Measurements from ENCODE around the gene SHISA7. TPM values are rescaled to one million over a fixed set of nuclear protein-coding genes. Genes with fewer than 3 reads are reported as not detected.

SHISA7 gene
- polyA plus RNA-seq, 1 donor, result 0.18 TPM

DNA sequence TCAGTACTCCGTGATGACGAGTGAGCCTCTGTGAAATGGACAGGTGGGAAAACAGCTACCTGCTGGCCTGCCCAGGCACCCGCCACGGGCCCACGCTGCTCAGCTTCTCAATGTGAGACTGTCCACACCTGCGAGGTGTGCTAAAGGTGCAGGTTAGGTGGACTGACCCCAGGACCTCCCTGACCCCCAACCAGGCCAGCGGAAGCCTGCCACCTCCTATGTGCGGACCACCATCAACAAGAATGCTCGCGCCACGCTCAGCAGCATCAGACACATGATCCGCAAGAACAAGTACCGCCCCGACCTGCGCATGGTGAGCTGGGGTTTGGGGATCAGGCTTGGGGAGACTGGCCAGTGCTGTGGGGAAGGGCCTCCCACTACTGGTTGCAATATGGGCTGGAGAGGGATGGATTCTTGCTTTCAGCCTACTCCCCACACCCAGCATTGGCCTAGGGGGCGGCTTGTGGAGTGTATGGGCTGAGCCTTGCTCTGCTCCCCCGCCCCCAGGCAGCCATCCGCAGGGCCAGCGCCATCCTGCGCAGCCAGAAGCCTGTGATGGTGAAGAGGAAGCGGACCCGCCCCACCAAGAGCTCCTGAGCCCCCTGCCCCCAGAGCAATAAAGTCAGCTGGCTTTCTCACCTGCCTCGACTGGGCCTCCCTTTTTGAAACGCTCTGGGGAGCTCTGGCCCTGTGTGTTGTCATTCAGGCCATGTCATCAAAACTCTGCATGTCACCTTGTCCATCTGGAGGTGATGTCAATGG, 55.2 kb downstream of the SHISA7 start:
- DNase-seq, result no peak

DNA sequence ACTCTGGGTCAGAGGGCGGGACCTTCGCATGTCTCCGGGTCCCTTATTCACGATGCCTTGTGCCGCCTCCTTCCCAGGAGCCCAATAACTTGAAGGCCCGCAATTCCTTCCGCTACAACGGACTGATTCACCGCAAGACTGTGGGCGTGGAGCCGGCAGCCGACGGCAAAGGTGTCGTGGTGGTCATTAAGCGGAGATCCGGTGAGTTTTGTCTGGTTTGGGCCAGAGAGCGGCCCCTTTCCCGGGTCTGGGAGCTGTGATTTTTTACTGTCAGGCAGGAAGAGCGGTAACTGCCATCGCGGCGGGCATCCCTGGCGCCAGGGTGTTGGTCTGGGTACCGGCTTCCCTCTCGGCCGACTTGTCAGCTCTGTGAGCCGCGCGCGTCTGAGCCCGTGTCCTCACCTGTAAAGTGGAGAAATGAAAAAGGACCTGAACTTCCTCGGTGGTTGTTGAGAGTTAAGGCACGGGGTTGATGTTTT, 56.6 kb downstream of the SHISA7 start:
- DNase-seq, result no peak

DNA sequence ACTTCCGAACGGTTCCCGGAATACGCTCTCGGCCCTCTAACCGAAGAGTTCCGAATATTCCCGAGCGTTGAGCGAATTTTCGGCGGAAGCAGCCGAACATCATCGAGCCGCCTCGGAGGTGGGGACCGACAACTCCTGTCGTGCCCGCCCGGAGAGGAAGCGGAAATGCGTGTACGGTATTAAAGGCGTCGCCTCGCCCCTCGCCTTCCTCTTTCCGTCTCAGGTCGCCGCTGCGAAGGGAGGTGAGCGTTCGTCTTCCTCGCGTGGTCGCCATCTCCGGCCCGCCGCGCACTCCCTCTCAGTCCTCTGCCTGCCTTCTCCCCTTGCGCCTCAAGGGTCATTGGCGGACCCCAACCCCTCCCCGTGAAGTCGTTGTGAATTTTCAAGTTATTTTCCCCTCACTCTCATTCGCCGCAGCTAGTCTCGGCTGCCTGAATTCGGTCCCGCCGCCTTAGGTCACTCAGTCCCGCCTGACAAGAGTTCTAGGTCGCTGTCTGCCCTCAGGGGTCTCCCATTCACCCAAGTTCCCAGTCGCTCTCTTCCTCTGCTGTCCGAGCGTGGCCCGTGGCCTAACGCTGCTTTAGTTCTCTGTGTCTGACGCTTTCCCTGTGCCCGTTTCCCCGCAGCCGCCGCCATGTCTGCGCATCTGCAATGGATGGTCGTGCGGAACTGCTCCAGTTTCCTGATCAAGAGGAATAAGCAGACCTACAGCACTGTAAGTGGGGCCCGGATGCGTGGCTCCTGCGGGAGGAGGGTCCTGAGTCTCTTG, 57.2 kb downstream of the SHISA7 start, which contains the start of gene RPL28:
RPL28 (plus strand) TSS at position 209 of the 769 bp plus-strand sequence; CDS start at position 635, 426 bp downstream.
- peak; percentile 99 for DNase-seq

DNA sequence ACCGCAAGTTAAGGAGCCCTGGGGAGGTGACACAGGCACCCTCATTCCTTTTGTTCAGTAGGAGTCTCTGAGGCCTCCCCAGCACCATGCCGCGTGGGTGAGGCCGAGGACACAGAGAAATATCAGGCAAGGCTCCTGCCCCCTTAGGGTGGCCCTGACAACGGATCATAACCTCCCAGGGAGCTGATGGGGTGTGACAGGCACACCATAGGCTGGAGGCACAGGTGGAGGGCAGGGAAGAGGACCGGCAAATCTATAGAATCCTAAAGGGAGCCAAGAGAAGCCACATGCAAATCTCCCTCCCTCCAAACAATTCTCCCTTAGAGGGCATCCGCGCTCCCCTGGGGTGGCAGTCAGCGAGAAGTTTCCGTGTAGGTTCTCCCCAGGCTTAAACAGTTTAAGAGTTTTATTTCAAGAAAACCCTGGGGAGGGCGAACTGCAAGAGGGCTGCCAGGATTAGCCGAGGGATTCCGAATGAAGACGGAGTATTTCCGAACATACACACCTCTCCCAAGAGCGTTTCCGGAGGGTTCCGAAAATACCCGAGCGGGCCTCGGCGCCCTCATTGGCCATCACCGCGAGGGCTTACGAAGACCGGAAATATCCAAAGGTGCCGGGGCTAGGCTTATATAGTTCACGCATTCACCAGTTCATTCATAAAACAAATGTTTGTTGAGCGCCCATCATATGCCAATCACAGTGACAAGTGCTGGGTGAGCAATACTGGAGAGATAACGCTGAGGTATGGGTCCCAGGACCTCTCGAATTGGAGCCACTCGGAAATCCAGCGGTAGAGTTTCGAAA, 58.0 kb downstream of the SHISA7 start:
- DNase-seq, result peak; percentile 97

DNA sequence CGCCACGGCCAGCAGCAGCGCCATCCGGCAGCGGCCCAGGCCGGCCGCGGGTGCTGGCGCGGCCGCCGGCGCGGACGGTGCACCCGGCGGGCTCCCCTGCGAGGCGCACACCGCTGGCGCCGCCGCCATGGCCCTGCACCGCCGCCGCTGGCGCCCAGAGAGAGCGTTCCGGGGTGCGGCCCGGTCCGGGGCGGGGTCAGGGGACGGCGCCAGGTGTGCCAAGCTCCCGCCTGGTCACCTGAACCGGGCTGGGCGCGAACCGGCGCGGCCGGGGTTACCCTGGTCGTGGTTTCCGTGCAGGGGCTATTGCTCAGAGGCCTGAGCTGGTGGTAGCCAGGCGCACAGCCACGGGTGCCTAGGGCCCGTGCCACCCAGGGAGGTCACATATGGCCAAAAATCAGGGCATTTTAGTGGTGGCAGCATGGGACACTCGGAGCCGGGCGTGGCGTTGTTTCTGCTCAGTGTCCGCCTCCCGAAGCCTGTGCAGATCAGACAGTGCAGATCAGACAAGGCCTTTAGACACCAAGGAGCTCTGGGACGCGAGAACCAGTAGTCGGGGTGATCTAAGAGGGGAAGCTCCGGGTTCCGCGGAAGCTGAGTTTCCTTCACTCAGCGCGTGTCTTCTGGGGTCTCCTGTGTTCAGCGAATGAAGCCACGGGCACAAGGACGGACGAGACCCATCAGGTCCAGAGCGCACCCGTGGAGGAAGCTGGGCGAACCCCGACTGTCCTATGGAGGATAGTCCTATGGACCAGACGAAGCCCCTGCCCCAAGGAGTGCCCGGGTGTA, 58.8 kb downstream of the SHISA7 start, which contains the start of gene TMEM238:
TMEM238 (minus strand) TSS at position 162 of the 789 bp plus-strand sequence; CDS start at position 129, 33 bp downstream.
- DNase-seq, result no peak

DNA sequence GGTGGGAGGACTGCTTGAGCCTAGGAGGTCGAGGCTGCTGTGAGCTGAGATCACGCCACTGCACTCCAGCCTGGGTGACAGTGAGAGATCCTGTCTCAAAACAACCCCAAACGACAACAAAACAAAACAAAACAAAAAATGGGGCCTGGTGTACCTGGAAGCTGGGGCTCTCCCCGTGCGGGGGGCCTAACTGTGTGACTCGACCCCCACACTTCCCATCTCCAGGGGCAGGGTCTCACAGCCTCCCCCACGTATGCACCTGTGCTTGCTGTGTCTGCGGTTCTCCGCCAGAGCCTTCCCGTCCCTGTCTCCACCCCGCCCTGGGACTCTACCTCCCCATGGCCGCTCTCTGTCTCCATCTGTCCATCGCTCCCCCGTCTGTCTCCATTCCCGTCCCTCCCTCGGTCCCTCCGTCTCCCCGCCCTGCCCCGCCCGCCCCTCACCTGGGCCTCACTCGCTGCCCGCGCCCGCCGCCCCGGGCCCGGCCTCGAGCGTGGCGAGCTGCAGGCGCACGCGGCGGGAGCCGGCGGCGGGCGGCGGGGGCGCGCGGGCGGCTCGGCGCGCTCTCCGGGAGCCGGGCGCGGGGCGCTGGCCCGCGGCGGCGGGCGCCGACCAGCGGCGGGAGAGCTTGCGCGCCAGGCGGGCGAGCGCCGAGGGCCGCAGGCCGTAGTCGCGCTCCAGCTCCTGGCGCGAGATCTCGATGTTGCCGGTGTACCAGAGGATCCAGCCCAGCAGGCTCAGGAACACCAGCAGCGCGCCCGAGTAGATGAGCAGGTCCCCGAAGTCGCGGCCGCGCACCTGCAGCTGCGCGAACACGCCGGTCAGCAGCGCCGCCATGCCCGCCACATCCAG, 59.6 kb downstream of the SHISA7 start:
- DNase-seq, result peak; percentile 68

DNA sequence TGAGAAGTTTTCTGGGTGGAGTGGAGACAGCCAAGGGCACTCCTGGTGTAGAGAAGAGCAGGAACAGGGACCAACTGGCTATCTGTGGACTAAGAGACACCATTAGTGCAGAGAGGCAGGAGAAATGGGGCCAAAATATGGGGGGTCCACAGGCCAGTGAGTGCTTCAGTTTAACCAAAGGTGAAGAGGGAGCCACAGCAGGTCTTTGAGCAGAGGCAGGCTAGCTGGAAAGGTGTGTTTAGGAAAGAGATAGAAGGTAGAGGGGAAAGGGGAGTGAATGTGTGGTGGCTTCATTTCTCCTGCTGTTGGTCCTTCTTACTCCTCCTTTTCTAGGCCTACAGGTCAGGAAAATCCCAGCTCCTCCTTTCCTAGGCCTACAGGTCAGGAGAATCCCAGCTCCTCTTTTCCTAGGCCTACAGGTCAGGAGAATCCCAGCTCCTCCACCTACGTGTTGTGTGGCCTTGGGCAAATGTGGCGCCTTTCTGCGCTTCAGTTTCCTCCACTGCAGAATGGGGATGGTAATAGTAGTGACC, 60.5 kb downstream of the SHISA7 start:
- no peak for DNase-seq

DNA sequence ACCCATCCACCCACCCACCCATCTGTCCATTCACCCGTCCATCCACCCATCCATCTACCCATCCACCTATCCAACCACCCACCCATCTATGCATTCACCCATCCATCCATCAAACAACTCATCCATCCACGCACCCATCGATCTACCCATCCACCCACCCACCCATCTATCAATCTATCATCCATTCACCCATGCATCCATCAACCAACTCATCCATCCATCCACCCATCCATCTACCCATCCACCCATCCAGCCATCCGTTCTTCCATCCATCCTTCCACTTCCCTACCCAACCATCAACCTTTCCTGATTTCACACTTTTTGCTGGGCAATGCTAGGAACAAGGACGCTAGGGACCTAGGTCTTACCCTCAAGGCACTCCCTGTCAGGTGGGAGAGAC, 61.1 kb downstream of the SHISA7 start:
- no peak for DNase-seq

DNA sequence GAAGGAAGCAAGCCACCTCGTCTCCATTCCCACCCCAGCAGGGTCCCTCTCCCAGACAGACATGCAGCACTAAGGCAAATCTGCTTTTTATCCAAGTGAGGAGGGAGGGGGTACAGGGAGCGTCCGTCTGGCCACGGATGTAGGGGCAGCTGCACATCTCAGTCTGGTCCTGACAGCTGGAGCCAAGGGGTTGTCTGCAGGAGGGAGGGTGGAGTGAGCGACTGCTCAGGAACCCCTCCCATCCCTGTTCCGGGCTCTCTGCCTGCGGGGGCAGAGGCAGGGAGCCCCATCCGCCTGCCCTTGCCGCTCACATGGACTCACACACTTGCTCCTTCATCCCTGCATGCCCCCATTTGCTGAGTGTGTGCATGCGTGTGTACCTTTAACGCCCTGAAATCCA, 63.9 kb downstream of the SHISA7 start:
- DNase-seq, result peak; percentile 58

Other genes starting within 250 kb of the SHISA7 start
- 0.27 TPM for gene PTPRH, start 233.8 kb downstream of the SHISA7 start, polyA plus RNA-seq (ENCODE audit: insufficient read length)
- gene TMEM86B, start 214.5 kb downstream of the SHISA7 start, polyA plus RNA-seq (ENCODE audit: insufficient read length), result 2.6 TPM
- 31.5 TPM for gene PPP6R1, start 184.3 kb downstream of the SHISA7 start, polyA plus RNA-seq (ENCODE audit: insufficient read length)
- gene HSPBP1, start 163.2 kb downstream of the SHISA7 start, polyA plus RNA-seq (ENCODE audit: insufficient read length), result 30.6 TPM
- gene BRSK1, start 159.3 kb downstream of the SHISA7 start, polyA plus RNA-seq (ENCODE audit: insufficient read length), result 5.8 TPM
- gene TMEM150B, start 118.0 kb downstream of the SHISA7 start, polyA plus RNA-seq (ENCODE audit: insufficient read length), result 1.3 TPM
- 26.8 TPM for gene KMT5C, start 103.4 kb downstream of the SHISA7 start, polyA plus RNA-seq (ENCODE audit: insufficient read length)
- 0.65 TPM for gene COX6B2, start 88.6 kb downstream of the SHISA7 start, polyA plus RNA-seq (ENCODE audit: insufficient read length)
- not detected for gene GARIN5B, start 80.0 kb downstream of the SHISA7 start, polyA plus RNA-seq (ENCODE audit: insufficient read length)
- gene IL11, start 72.8 kb downstream of the SHISA7 start, polyA plus RNA-seq (ENCODE audit: insufficient read length), result 0.25 TPM
- gene TMEM190, start 66.5 kb downstream of the SHISA7 start, polyA plus RNA-seq (ENCODE audit: insufficient read length), result not detected
- gene TMEM238, start 59.0 kb downstream of the SHISA7 start, polyA plus RNA-seq (ENCODE audit: insufficient read length), result 0.32 TPM
- 1,898 TPM for gene RPL28, start 57.4 kb downstream of the SHISA7 start, polyA plus RNA-seq (ENCODE audit: insufficient read length)
- gene UBE2S, start 35.5 kb downstream of the SHISA7 start, polyA plus RNA-seq (ENCODE audit: insufficient read length), result 47.2 TPM
- gene ISOC2, start 18.3 kb upstream of the SHISA7 start, polyA plus RNA-seq (ENCODE audit: insufficient read length), result 36.1 TPM
- gene C19orf85, start 21.5 kb upstream of the SHISA7 start, polyA plus RNA-seq (ENCODE audit: insufficient read length), result not detected
- gene ZNF628, start 33.3 kb upstream of the SHISA7 start, polyA plus RNA-seq (ENCODE audit: insufficient read length), result 5.0 TPM
- 29.9 TPM for gene NAT14, start 41.9 kb upstream of the SHISA7 start, polyA plus RNA-seq (ENCODE audit: insufficient read length)
- gene SSC5D, start 45.1 kb upstream of the SHISA7 start, polyA plus RNA-seq (ENCODE audit: insufficient read length), result 13.3 TPM
- 3.2 TPM for gene SBK2, start 93.8 kb upstream of the SHISA7 start, polyA plus RNA-seq (ENCODE audit: insufficient read length)
- 0.15 TPM for gene SBK3, start 102.2 kb upstream of the SHISA7 start, polyA plus RNA-seq (ENCODE audit: insufficient read length)
- gene ZNF579, start 137.5 kb upstream of the SHISA7 start, polyA plus RNA-seq (ENCODE audit: insufficient read length), result 12.7 TPM
- gene FIZ1, start 156.2 kb upstream of the SHISA7 start, polyA plus RNA-seq (ENCODE audit: insufficient read length), result 11.3 TPM
- gene ZNF524, start 157.0 kb upstream of the SHISA7 start, polyA plus RNA-seq (ENCODE audit: insufficient read length), result 10.9 TPM
- gene ZNF865, start 162.3 kb upstream of the SHISA7 start, polyA plus RNA-seq (ENCODE audit: insufficient read length), result 10.0 TPM
- 9.3 TPM for gene ZNF784, start 181.3 kb upstream of the SHISA7 start, polyA plus RNA-seq (ENCODE audit: insufficient read length)
- gene ZNF580, start 197.7 kb upstream of the SHISA7 start, polyA plus RNA-seq (ENCODE audit: insufficient read length), result 26.0 TPM
- 36.4 TPM for gene ZNF581, start 200.3 kb upstream of the SHISA7 start, polyA plus RNA-seq (ENCODE audit: insufficient read length)
- 16.1 TPM for gene CCDC106, start 204.9 kb upstream of the SHISA7 start, polyA plus RNA-seq (ENCODE audit: insufficient read length)
- gene U2AF2, start 211.7 kb upstream of the SHISA7 start, polyA plus RNA-seq (ENCODE audit: insufficient read length), result 123 TPM
- gene EPN1, start 231.9 kb upstream of the SHISA7 start, polyA plus RNA-seq (ENCODE audit: insufficient read length), result 103 TPM

Measured in hindlimb muscle (tissue), 1 donor.